ENCODE data around the gene CPPED1. TPM values are rescaled to one million over a fixed set of nuclear protein-coding genes. Genes with fewer than 3 reads are reported as not detected.

The CPPED1 gene
- total RNA-seq, 2 experiments from 2014 or later: 1.4 to 2.3 TPM

DNA sequence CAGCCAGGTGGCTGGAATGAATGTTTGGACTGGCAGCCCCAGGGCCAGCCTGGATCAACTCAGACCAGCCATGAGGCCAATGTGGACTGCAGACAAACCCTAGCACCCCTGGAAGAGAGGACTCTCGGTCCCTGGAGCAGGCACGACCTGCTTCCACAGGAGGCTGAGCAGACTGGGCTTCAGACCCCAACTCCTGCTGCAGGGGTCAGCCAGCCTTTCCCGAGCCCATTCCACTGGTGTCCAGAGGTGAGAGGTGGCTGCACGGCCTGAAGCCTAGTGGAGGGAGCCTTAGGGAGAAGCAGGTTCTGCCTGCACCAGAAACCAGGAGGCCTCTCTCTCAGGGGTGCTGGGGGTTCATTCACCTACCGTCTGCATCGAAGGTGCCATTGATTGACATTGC lies 97.1 kb downstream of the CPPED1 start:
- H3K27ac ChIP-seq (ENCODE audit: low read depth in 1 of 2, low read length in 2 of 2): no peak overlapping the region
- Mint-ChIP-seq H3K36me3 (ENCODE audit: low read depth) (peaks cover 8% of the 10 kb centered on the region), H3K27ac (no peak overlapping the region), H3K4me1 (ENCODE audit: low read depth) (no peaks in the 10 kb centered on the region), H3K9me3 (no peaks in the 10 kb centered on the region), H3K27me3 (no peaks in the 10 kb centered on the region), H3K4me3 (no peak overlapping the region)
- H3K4me1 ChIP-seq (ENCODE audit: insufficient read depth, low read length): no peaks in the 10 kb centered on the region
- no peak overlapping the region for H3K4me3 ChIP-seq (ENCODE audit: low read length)
- ChIA-PET CTCF (interaction anchor here (0.6 kb wide), 1 partner anchor 1099 kb away, joined by 4 read pairs; no protein-coding TSS in a partner anchor), POLR2A (no interaction called here)
- no peak for ATAC-seq (ENCODE audit: poor library complexity)
- peaks cover 0 to 4% of the 10 kb centered on the region in 2 experiments for H3K9me3 ChIP-seq (ENCODE audit: control insufficient read depth in 1 of 2, insufficient read depth in 1 of 2, low read length in 2 of 2)
- H3K36me3 ChIP-seq (ENCODE audit: insufficient read depth, low read length): no peaks in the 10 kb centered on the region
- TF ChIP-seq, protein P1, sequence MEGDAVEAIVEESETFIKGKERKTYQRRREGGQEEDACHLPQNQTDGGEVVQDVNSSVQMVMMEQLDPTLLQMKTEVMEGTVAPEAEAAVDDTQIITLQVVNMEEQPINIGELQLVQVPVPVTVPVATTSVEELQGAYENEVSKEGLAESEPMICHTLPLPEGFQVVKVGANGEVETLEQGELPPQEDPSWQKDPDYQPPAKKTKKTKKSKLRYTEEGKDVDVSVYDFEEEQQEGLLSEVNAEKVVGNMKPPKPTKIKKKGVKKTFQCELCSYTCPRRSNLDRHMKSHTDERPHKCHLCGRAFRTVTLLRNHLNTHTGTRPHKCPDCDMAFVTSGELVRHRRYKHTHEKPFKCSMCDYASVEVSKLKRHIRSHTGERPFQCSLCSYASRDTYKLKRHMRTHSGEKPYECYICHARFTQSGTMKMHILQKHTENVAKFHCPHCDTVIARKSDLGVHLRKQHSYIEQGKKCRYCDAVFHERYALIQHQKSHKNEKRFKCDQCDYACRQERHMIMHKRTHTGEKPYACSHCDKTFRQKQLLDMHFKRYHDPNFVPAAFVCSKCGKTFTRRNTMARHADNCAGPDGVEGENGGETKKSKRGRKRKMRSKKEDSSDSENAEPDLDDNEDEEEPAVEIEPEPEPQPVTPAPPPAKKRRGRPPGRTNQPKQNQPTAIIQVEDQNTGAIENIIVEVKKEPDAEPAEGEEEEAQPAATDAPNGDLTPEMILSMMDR (IDR thresholded peaks at IDR 0.05): no peak
- no peak for DNase-seq
- intact Hi-C loops (cut with DNase I, micrococcal nuclease): no loop called here
- H3K27me3 ChIP-seq (ENCODE audit: control insufficient read depth in 1 of 2, insufficient read depth in 2 of 2, low read length in 2 of 2): no peaks in the 10 kb centered on the region

DNA sequence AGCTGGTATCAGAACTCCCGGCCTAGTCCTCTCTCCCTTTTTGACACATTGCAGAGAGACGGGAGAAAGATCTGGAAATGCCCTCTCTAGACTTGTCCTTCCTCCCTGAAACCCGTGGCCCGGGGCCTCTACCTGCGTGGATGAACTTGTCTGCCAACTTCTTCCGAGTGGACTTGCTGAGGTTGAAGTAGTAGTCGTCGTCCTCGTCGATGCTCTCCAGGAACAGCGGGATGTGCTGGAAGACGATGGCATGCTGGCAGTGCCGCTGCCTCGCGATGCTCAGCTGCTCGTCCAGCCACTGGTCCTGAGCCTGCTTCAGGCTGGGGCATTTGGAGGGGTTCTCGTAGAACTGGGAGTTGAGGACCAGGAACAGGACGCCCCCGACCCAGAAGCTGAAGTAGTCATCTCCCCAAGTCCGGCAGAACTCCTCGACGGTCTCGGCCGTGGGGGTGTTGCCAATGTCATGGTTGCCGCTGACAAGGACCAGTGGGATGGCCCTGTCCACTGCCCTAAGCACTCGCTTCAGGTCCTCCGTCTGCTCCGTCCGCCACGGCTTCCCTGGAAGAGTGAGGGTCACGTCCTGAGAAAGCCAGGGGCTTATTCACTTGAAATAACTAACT lies 99.1 kb downstream of the CPPED1 start:
- no peak overlapping the region for H3K4me3 ChIP-seq (ENCODE audit: low read length)
- POLR2A ChIA-PET: no interaction called here
- Mint-ChIP-seq H3K27me3 (no peaks in the 10 kb centered on the region), H3K4me3 (no peak overlapping the region), H3K27ac (no peak overlapping the region), H3K9me3 (no peaks in the 10 kb centered on the region), H3K36me3 (ENCODE audit: low read depth) (peaks cover 8% of the 10 kb centered on the region), H3K4me1 (ENCODE audit: low read depth) (no peaks in the 10 kb centered on the region)
- no peaks in the 10 kb centered on the region for H3K27me3 ChIP-seq (ENCODE audit: control insufficient read depth in 1 of 2, insufficient read depth in 2 of 2, low read length in 2 of 2)
- no peak for ATAC-seq (ENCODE audit: poor library complexity)
- no peaks in the 10 kb centered on the region for H3K36me3 ChIP-seq (ENCODE audit: insufficient read depth, low read length)
- peaks cover 0 to 4% of the 10 kb centered on the region in 2 experiments for H3K9me3 ChIP-seq (ENCODE audit: control insufficient read depth in 1 of 2, insufficient read depth in 1 of 2, low read length in 2 of 2)
- intact Hi-C loops (cut with DNase I, micrococcal nuclease): no loop called here
- DNase-seq: no peak
- CTCF ChIA-PET: no interaction called here
- H3K4me1 ChIP-seq (ENCODE audit: insufficient read depth, low read length): no peaks in the 10 kb centered on the region
- no peak overlapping the region for H3K27ac ChIP-seq (ENCODE audit: low read depth in 1 of 2, low read length in 2 of 2)
- TF ChIP-seq, protein P1 (IDR thresholded peaks at IDR 0.05): no peak

DNA sequence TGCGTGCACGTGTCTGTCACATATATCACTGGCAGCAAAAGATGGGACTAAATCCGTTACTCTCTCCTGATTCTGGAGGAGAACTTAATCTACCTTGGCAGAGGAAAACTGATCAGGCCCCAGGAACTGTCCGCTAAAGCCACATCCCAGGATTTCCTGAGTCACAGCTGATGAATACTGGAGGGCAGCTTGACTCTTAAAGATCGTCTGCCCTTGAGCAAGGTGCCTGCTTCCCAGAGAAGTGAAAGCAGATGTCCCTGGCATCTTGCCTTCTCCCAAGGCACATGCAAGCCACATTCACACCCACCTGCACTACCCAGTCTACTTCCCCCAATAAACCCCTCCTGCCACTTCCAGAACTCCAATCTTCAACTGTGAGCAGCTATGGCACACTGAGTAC lies 99.8 kb downstream of the CPPED1 start:
- ATAC-seq (ENCODE audit: poor library complexity) (no peak), DNase-seq (no peak)
- Mint-ChIP-seq H3K9me3 (no peaks in the 10 kb centered on the region), H3K4me3 (no peak overlapping the region), H3K27ac (no peak overlapping the region), H3K27me3 (no peaks in the 10 kb centered on the region), H3K36me3 (ENCODE audit: low read depth) (peaks cover 8% of the 10 kb centered on the region), H3K4me1 (ENCODE audit: low read depth) (no peaks in the 10 kb centered on the region)
- ChIA-PET POLR2A (no interaction called here), CTCF (no interaction called here)
- no peaks in the 10 kb centered on the region for H3K36me3 ChIP-seq (ENCODE audit: insufficient read depth, low read length)
- H3K4me3 ChIP-seq (ENCODE audit: low read length): no peak overlapping the region
- intact Hi-C loops (cut with DNase I, micrococcal nuclease): no loop called here
- TF ChIP-seq, protein P1 (IDR thresholded peaks at IDR 0.05): no peak
- H3K9me3 ChIP-seq (ENCODE audit: control insufficient read depth in 1 of 2, insufficient read depth in 1 of 2, low read length in 2 of 2): peaks cover 0 to 4% of the 10 kb centered on the region in 2 experiments
- H3K27ac ChIP-seq (ENCODE audit: low read depth in 1 of 2, low read length in 2 of 2): no peak overlapping the region
- H3K4me1 ChIP-seq (ENCODE audit: insufficient read depth, low read length): no peaks in the 10 kb centered on the region
- H3K27me3 ChIP-seq (ENCODE audit: control insufficient read depth in 1 of 2, insufficient read depth in 2 of 2, low read length in 2 of 2): no peaks in the 10 kb centered on the region

All from CD4-positive, alpha-beta T cell (primary cell).